IMR-90 (cell line): ENCODE measurements around the gene FCN1. TPM values are rescaled to one million over a fixed set of nuclear protein-coding genes. Genes with fewer than 3 reads are reported as not detected.

Source experiments
- ATAC-seq: fragments of 200-7000 bp; cut with Tn5 transposase; 2 replicates; pipeline ENCODE4 v1.9.1; 2020; ENCODE audit warnings: low read depth, mild to moderate bottlenecking, moderate library complexity
- BruUV-seq: library from RNA; stranded (reverse); fragments of 400-500 nt; replicated peaks from 2 replicates; lab custom pipeline; 2021; lab: Mats Ljungman, UMichigan
- CTCF ChIA-PET: fragments of 300-600 bp; formaldehyde crosslinking; extraction: SDS; loops from one replicate; lab custom pipeline; 2021; ENCODE audit warnings: antibody characterized with exemption; lab: Yijun Ruan, JAX
- POLR2A ChIA-PET: fragments of 300-600 bp; sonication (Branson Sonifier 250); formaldehyde crosslinking; loops from one replicate; lab custom pipeline; 2022; ENCODE audit warnings: antibody characterized with exemption; ENCODE audit not compliant: unreplicated experiment; lab: Charles Lee
- DNase-seq: peaks from one replicate; pipeline ENCODE4 v3.0.0; 2013
- H2AFZ ChIP-seq: replicated peaks from 2 replicates; pipeline ENCODE3; 2013; ENCODE audit warnings: low read length, mild to moderate bottlenecking; ENCODE audit not compliant: poor library complexity
- H2AK5ac ChIP-seq: 2 replicates; pipeline ENCODE4 v1.6.1; 2013; ENCODE audit warnings: low read depth, low read length, inconsistent platforms
- H2AK9ac ChIP-seq: replicated peaks from 2 replicates; pipeline ENCODE3; 2013; ENCODE audit warnings: mild to moderate bottlenecking, low read depth, low read length, moderate library complexity; ENCODE audit not compliant: poor library complexity
- H2BK120ac ChIP-seq: 2 replicates; pipeline ENCODE4 v1.6.1; 2013; ENCODE audit warnings: low read depth, low read length, inconsistent platforms
- H2BK15ac ChIP-seq: 3 replicates; pipeline ENCODE4 v1.6.1; 2013; ENCODE audit warnings: low read depth, low read length, inconsistent platforms
- H2BK20ac ChIP-seq: 2 replicates; pipeline ENCODE4 v1.6.1; 2013; ENCODE audit warnings: low read depth, mild to moderate bottlenecking, inconsistent platforms, low read length, moderate library complexity
- H2BK5ac ChIP-seq: 2 replicates; pipeline ENCODE4 v1.6.1; 2013; ENCODE audit warnings: mild to moderate bottlenecking, low read depth, low read length, inconsistent platforms; ENCODE audit not compliant: poor library complexity, severe bottlenecking
- H3K14ac ChIP-seq: replicated peaks from 2 replicates; pipeline ENCODE4 v1.6.1; 2013; ENCODE audit warnings: low read depth, low read length, inconsistent platforms
- H3K18ac ChIP-seq: 2 replicates; pipeline ENCODE4 v1.6.1; 2013; ENCODE audit warnings: low read depth, low read length, control low read depth
- H3K23ac ChIP-seq: 2 replicates; pipeline ENCODE4 v1.6.1; 2013; ENCODE audit warnings: low read depth, low read length, inconsistent platforms
- H3K27ac ChIP-seq: 2 replicates; pipeline ENCODE4 v1.5.1; 2013; ENCODE audit warnings: mild to moderate bottlenecking, control low read depth, low read length; ENCODE audit not compliant: insufficient read depth
- H3K27me3 ChIP-seq: 2 replicates; pipeline ENCODE4 v1.6.1; 2013; ENCODE audit warnings: low read length; ENCODE audit not compliant: control insufficient read depth, insufficient read depth
- H3K36me3 ChIP-seq: 2 replicates; pipeline ENCODE4 v1.6.1; 2013; ENCODE audit warnings: low read length, mixed read lengths; ENCODE audit not compliant: control insufficient read depth, insufficient read depth
- H3K4ac ChIP-seq: 2 replicates; pipeline ENCODE4 v1.6.1; 2013; ENCODE audit warnings: low read depth, low read length, inconsistent platforms
- H3K4me1 ChIP-seq: 2 replicates; pipeline ENCODE4 v1.6.1; 2013; ENCODE audit warnings: low read length, mixed read lengths; ENCODE audit not compliant: control insufficient read depth, insufficient read depth
- H3K4me2 ChIP-seq: 2 replicates; pipeline ENCODE4 v1.6.1; 2013; ENCODE audit warnings: low read depth, mild to moderate bottlenecking, control low read depth, low read length, moderate library complexity
- H3K4me3 ChIP-seq: 2 replicates; pipeline ENCODE4 v1.5.1; 2013; ENCODE audit warnings: low read depth, mild to moderate bottlenecking, control low read depth, low read length, moderate library complexity; ENCODE audit not compliant: insufficient read depth
- H3K56ac ChIP-seq: 2 replicates; pipeline ENCODE4 v1.6.1; 2013; ENCODE audit warnings: low read length, inconsistent platforms; ENCODE audit not compliant: insufficient read depth; ENCODE audit errors: extremely low read depth
- H3K79me1 ChIP-seq, 2 experiments: 2 replicates each; pipeline ENCODE4 v1.6.1; 2013; ENCODE audit warnings: low read length in 2 of 2, inconsistent platforms in 1 of 2, low read depth in 1 of 2
- H3K9ac ChIP-seq: 2 replicates; pipeline ENCODE4 v1.6.1; 2013; ENCODE audit warnings: low read depth, low read length, control low read depth
- H3K9me1 ChIP-seq: 2 replicates; pipeline ENCODE4 v1.6.1; 2013; ENCODE audit warnings: low read length, inconsistent platforms; ENCODE audit not compliant: insufficient read depth
- H3K9me3 ChIP-seq: 2 replicates; pipeline ENCODE4 v1.6.1; 2013; ENCODE audit warnings: low read length; ENCODE audit not compliant: control insufficient read depth, insufficient read depth
- H4K20me1 ChIP-seq: 2 replicates; pipeline ENCODE4 v1.6.1; 2013; ENCODE audit warnings: low read length, inconsistent platforms; ENCODE audit not compliant: insufficient read depth
- H4K5ac ChIP-seq: 2 replicates; pipeline ENCODE4 v1.6.1; 2013; ENCODE audit warnings: mild to moderate bottlenecking, low read depth, low read length, control low read depth
- H4K8ac ChIP-seq, 2 experiments: 2 replicates each; pipeline ENCODE4 v1.6.1; 2013; ENCODE audit warnings: low read depth in 2 of 2, low read length in 2 of 2, control low read depth in 1 of 2, inconsistent platforms in 1 of 2
- H4K91ac ChIP-seq: 2 replicates; pipeline ENCODE4 v1.6.1; 2013; ENCODE audit warnings: low read depth, low read length, inconsistent platforms; ENCODE audit not compliant: insufficient read depth
- CEBPB ChIP-seq: IDR thresholded peaks from 2 replicates; pipeline ENCODE4 v1.6.1; 2012; ENCODE audit warnings: low read depth, low read length, improper control_type of control experiment
- CHD1 ChIP-seq: IDR thresholded peaks from 2 replicates; pipeline ENCODE4 v1.6.1; 2012; ENCODE audit warnings: low read depth, low read length, improper control_type of control experiment
- CTCF ChIP-seq: conservative IDR thresholded peaks from 2 replicates; pipeline ENCODE4 v1.5.1; 2012; ENCODE audit warnings: mild to moderate bottlenecking, low read depth, low read length, improper control_type of control experiment
- MAZ ChIP-seq: IDR thresholded peaks from 2 replicates; pipeline ENCODE4 v1.6.1; 2012; ENCODE audit warnings: low read depth, mild to moderate bottlenecking, low read length, improper control_type of control experiment, moderate library complexity, borderline replicate concordance
- MXI1 ChIP-seq: IDR thresholded peaks from 2 replicates; pipeline ENCODE4 v1.6.1; 2012; ENCODE audit warnings: low read depth, mild to moderate bottlenecking, low read length, moderate library complexity, borderline replicate concordance
- NFE2L2 ChIP-seq: fragments of 150-350 bp; IDR thresholded peaks from 2 replicates; pipeline ENCODE4 v1.6.1; 2016; ENCODE audit warnings: low read depth, mild to moderate bottlenecking, low read length
- RAD21 ChIP-seq: IDR thresholded peaks from 2 replicates; pipeline ENCODE4 v1.6.1; 2012; ENCODE audit warnings: low read length, improper control_type of control experiment
- RCOR1 ChIP-seq: IDR thresholded peaks from 2 replicates; pipeline ENCODE4 v1.6.1; 2012; ENCODE audit warnings: mild to moderate bottlenecking, low read length, improper control_type of control experiment; ENCODE audit not compliant: insufficient replicate concordance
- RFX5 ChIP-seq: IDR thresholded peaks from 2 replicates; pipeline ENCODE4 v1.8.0; 2012; ENCODE audit warnings: low read depth, mild to moderate bottlenecking, low read length, moderate library complexity
- SMC3 ChIP-seq: fragments of 150-350 bp; IDR thresholded peaks from 2 replicates; pipeline ENCODE4 v1.6.1; 2016; ENCODE audit warnings: low read depth, mild to moderate bottlenecking, antibody characterized with exemption, low read length, moderate library complexity
- WGBS, 2 experiments: methylation state at CpG; one replicate each; pipeline versions ENCODE4 v1.1.5 to v1.1.7; 2013; ENCODE audit warnings: missing lambda C conversion rate in 2 of 2; ENCODE audit not compliant: insufficient read length in 1 of 2; ENCODE audit errors: extremely low coverage in 2 of 2; 5-methylcytosine and 5-hydroxymethylcytosine counted together
- dilution Hi-C: fragments of 300-500 bp; cut with HindIII; formaldehyde crosslinking; loops from one replicate; pipeline ENCODE4 v1.14.3; 2018; ENCODE audit warnings: low sequenced_read_pairs; ENCODE audit not compliant: unreplicated experiment
- in situ Hi-C: fragments of 300-500 bp; cut with MboI; formaldehyde crosslinking; loops from 3 replicates; pipeline ENCODE4 v1.14.3; 2019; ENCODE audit warnings: low sequenced_read_pairs, inconsistent platforms, mixed read lengths
- intact Hi-C: fragments of 100-400 bp; cut with micrococcal nuclease; formaldehyde crosslinking; loops from 2 replicates; pipeline ENCODE4 v1.10.0; 2022
- polyA plus RNA-seq, 3 experiments: library from polyadenylated mRNA; depleted of rRNA; stranded (reverse); fragments of >200 nt; gene quantifications; 2 replicates each; pipeline ENCODE4 v1.2.3, GENCODE V29; 2012; ENCODE audit warnings: low replicate concordance in 1 of 3
- total RNA-seq: library from RNA; depleted of rRNA; stranded (reverse); fragments of >200 nt; gene quantifications from 2 replicates; pipeline ENCODE4 v1.2.3, GENCODE V29; 2012
- TF ChIP-seq, protein P1 (sequence below): fragments of 150-350 bp; IDR thresholded peaks from 2 replicates; pipeline ENCODE4 v1.6.1; 2017; ENCODE audit warnings: mild to moderate bottlenecking, antibody characterized with exemption, low read length, low read depth
- TF ChIP-seq, protein P2 (sequence below): fragments of 150-350 bp; IDR thresholded peaks from 2 replicates; pipeline ENCODE4 v1.6.1; 2016; ENCODE audit warnings: low read depth, mild to moderate bottlenecking, low read length, moderate library complexity, borderline replicate concordance

The FCN1 gene
- total and polyA plus RNA-seq, 2 of the 4 experiments (the other 2 are of a cell fraction) = not detected

GRCh38 chr9:134870746-134871662 lies 46.7 kb downstream of the FCN1 start:
- ATAC-seq (peak; percentile 12), DNase-seq (no peak)
- Histone ChIP-seq H2AK9ac (no peak overlapping the region), H3K79me1 (no peaks in the 10 kb centered on the region), H2BK120ac (peak overlapping the region; percentile 91; the same call in 1 of the 2 replicates), H3K27me3 (peaks cover 7% of the 10 kb centered on the region), H4K5ac (peak overlapping the region; percentile 58; the same call in 1 of the 2 replicates), H2BK20ac (peak overlapping the region; percentile 80), H2AK5ac (peak overlapping the region; percentile 69), H4K8ac (no peak overlapping the region; a peak in 2 of 4 replicates), H3K14ac (peak overlapping the region; percentile 19; the same call in 1 of the 2 replicates), H3K4me2 (peak overlapping the region; percentile 17; the same call in 1 of the 2 replicates), H3K9me3 (no peaks in the 10 kb centered on the region), H2BK15ac (peak overlapping the region; percentile 25; the same call in 1 of the 3 replicates), H3K56ac (no peak overlapping the region), H3K9ac (no peak overlapping the region), H3K4me1 (peaks cover 7% of the 10 kb centered on the region; the same call in 1 of the 2 replicates), H3K9me1 (no peaks in the 10 kb centered on the region), H2BK5ac (no peak overlapping the region), H3K4ac (peak overlapping the region; percentile 80), H3K27ac (peak overlapping the region; percentile 75; the same call in 1 of the 2 replicates), H3K18ac (peak overlapping the region; percentile 57; the same call in 1 of the 2 replicates), H4K20me1 (no peaks in the 10 kb centered on the region), H3K23ac (peak overlapping the region; percentile 59; the same call in 1 of the 2 replicates), H4K91ac (peak overlapping the region; percentile 58; the same call in 1 of the 2 replicates), H2AFZ (peak overlapping the region; percentile 26), H3K4me3 (no peak overlapping the region), H3K36me3 (no peaks in the 10 kb centered on the region)
- intact Hi-C loops = no loop called here
- BruUV-seq = no TSS peak
- dilution Hi-C loops = no loop called here
- WGBS, 2 experiments = 100% methylated on average over 1 of the region's 30 CpGs; no CpG with 5 or more reads in 1 of the 2 experiments
- in situ Hi-C loops = no loop called here
- CTCF ChIA-PET = no interaction called here
- POLR2A ChIA-PET = no interaction called here
- no peak for TF ChIP-seq CTCF
- TF ChIP-seq MAZ = no peak
- no peak for TF ChIP-seq RCOR1
- TF ChIP-seq RAD21 = no peak
- no peak for TF ChIP-seq NFE2L2
- TF ChIP-seq MXI1 = no peak
- TF ChIP-seq RFX5 = no peak
- TF ChIP-seq CEBPB = no peak
- TF ChIP-seq, protein P1, sequence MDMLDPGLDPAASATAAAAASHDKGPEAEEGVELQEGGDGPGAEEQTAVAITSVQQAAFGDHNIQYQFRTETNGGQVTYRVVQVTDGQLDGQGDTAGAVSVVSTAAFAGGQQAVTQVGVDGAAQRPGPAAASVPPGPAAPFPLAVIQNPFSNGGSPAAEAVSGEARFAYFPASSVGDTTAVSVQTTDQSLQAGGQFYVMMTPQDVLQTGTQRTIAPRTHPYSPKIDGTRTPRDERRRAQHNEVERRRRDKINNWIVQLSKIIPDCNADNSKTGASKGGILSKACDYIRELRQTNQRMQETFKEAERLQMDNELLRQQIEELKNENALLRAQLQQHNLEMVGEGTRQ = no peak
- TF ChIP-seq, protein P2, sequence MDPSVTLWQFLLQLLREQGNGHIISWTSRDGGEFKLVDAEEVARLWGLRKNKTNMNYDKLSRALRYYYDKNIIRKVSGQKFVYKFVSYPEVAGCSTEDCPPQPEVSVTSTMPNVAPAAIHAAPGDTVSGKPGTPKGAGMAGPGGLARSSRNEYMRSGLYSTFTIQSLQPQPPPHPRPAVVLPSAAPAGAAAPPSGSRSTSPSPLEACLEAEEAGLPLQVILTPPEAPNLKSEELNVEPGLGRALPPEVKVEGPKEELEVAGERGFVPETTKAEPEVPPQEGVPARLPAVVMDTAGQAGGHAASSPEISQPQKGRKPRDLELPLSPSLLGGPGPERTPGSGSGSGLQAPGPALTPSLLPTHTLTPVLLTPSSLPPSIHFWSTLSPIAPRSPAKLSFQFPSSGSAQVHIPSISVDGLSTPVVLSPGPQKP = no peak
- no peak for TF ChIP-seq CHD1
- no peak for TF ChIP-seq SMC3
